Measurements from ENCODE around the gene UBE3D. TPM values are rescaled to one million over a fixed set of nuclear protein-coding genes. Genes with fewer than 3 reads are reported as not detected.

The UBE3D gene
- total and polyA plus RNA-seq, 2 of the 4 experiments (the other 2 are of a cell fraction): 3.2 to 6.3 TPM

- Histone ChIP-seq H3K56ac (ENCODE audit: extremely low read depth, insufficient read depth, low read length) (no peak overlapping the region), H4K8ac (ENCODE audit: low read depth in 2 of 2, low read length in 2 of 2) (no peak overlapping the region), H2BK5ac (ENCODE audit: low read depth, low read length, poor library complexity, severe bottlenecking) (no peak overlapping the region), H4K5ac (ENCODE audit: low read depth, low read length) (no peak overlapping the region), H3K27ac (ENCODE audit: insufficient read depth, low read length) (no peak overlapping the region), H3K27me3 (ENCODE audit: control insufficient read depth, insufficient read depth, low read length) (no peaks in the 10 kb centered on the region), H3K9me1 (ENCODE audit: insufficient read depth, low read length) (no peaks in the 10 kb centered on the region; the same call in 1 of the 2 replicates), H3K9me3 (ENCODE audit: control insufficient read depth, insufficient read depth, low read length) (no peaks in the 10 kb centered on the region), H3K23ac (ENCODE audit: low read depth, low read length) (no peak overlapping the region), H2BK15ac (ENCODE audit: low read depth, low read length) (no peak overlapping the region), H3K36me3 (ENCODE audit: control insufficient read depth, insufficient read depth, low read length) (peaks cover 2% of the 10 kb centered on the region), H3K4me1 (ENCODE audit: control insufficient read depth, insufficient read depth, low read length) (no peaks in the 10 kb centered on the region), H3K14ac (replicated peaks; ENCODE audit: low read depth, low read length) (no peak overlapping the region), H2AFZ (replicated peaks; ENCODE audit: low read length, poor library complexity) (no peak overlapping the region), H2AK9ac (replicated peaks; ENCODE audit: low read depth, low read length, poor library complexity) (no peak overlapping the region), H2AK5ac (ENCODE audit: low read depth, low read length) (no peak overlapping the region), H2BK20ac (ENCODE audit: low read depth, low read length) (no peak overlapping the region), H3K18ac (ENCODE audit: low read depth, low read length) (no peak overlapping the region), H4K20me1 (ENCODE audit: insufficient read depth, low read length) (no peaks in the 10 kb centered on the region), H3K4me3 (ENCODE audit: insufficient read depth, low read depth, low read length) (no peak overlapping the region), H4K91ac (ENCODE audit: insufficient read depth, low read depth, low read length) (no peak overlapping the region), H3K4me2 (ENCODE audit: low read depth, low read length) (no peak overlapping the region), H3K79me1 (ENCODE audit: low read depth in 1 of 2, low read length in 2 of 2) (no peaks in the 10 kb centered on the region), H2BK120ac (ENCODE audit: low read depth, low read length) (no peak overlapping the region), H3K4ac (ENCODE audit: low read depth, low read length) (no peak overlapping the region), H3K9ac (ENCODE audit: low read depth, low read length) (no peak overlapping the region)
- CTCF ChIA-PET: no interaction called here
- no peak for TF ChIP-seq POLR2A (IDR thresholded peaks at IDR 0.05; ENCODE audit: low read depth, low read length)
- no peak for TF ChIP-seq MAZ (IDR thresholded peaks at IDR 0.05; ENCODE audit: borderline replicate concordance, low read depth, low read length)
- no peak for TF ChIP-seq MAFK (IDR thresholded peaks at IDR 0.05; ENCODE audit: low read depth, low read length)
- TF ChIP-seq RCOR1 (IDR thresholded peaks at IDR 0.05; ENCODE audit: insufficient replicate concordance, low read length): no peak
- no peak for TF ChIP-seq NFE2L2 (IDR thresholded peaks at IDR 0.05; ENCODE audit: low read depth, low read length)
- no peak for TF ChIP-seq MXI1 (IDR thresholded peaks at IDR 0.05; ENCODE audit: borderline replicate concordance, low read depth, low read length)
- no peak for TF ChIP-seq RFX5 (IDR thresholded peaks at IDR 0.05; ENCODE audit: low read depth, low read length)
- TF ChIP-seq RAD21 (IDR thresholded peaks at IDR 0.05; ENCODE audit: low read length): no peak
- no peak for TF ChIP-seq CHD1 (IDR thresholded peaks at IDR 0.05; ENCODE audit: low read depth, low read length)
- no peak for TF ChIP-seq FOS (IDR thresholded peaks at IDR 0.05; ENCODE audit: low read depth, low read length)
- TF ChIP-seq, protein P1, sequence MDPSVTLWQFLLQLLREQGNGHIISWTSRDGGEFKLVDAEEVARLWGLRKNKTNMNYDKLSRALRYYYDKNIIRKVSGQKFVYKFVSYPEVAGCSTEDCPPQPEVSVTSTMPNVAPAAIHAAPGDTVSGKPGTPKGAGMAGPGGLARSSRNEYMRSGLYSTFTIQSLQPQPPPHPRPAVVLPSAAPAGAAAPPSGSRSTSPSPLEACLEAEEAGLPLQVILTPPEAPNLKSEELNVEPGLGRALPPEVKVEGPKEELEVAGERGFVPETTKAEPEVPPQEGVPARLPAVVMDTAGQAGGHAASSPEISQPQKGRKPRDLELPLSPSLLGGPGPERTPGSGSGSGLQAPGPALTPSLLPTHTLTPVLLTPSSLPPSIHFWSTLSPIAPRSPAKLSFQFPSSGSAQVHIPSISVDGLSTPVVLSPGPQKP (IDR thresholded peaks at IDR 0.05; ENCODE audit: borderline replicate concordance, low read depth, low read length): no peak
- no peak for TF ChIP-seq BHLHE40 (IDR thresholded peaks at IDR 0.05; ENCODE audit: low read depth, low read length)
- TF ChIP-seq SMC3 (IDR thresholded peaks at IDR 0.05; ENCODE audit: low read depth, low read length): no peak
- no peak for TF ChIP-seq CTCF (conservative IDR thresholded peaks at IDR 0.05; ENCODE audit: low read depth, low read length)
- TF ChIP-seq, protein P2, sequence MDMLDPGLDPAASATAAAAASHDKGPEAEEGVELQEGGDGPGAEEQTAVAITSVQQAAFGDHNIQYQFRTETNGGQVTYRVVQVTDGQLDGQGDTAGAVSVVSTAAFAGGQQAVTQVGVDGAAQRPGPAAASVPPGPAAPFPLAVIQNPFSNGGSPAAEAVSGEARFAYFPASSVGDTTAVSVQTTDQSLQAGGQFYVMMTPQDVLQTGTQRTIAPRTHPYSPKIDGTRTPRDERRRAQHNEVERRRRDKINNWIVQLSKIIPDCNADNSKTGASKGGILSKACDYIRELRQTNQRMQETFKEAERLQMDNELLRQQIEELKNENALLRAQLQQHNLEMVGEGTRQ (IDR thresholded peaks at IDR 0.05; ENCODE audit: low read depth, low read length): no peak
- no peak for TF ChIP-seq CEBPB (IDR thresholded peaks at IDR 0.05; ENCODE audit: low read depth, low read length)
- POLR2A ChIA-PET (ENCODE audit: unreplicated experiment): interaction anchor here (0.6 kb wide), 1 partner anchor 11 kb away, joined by 3 read pairs; no protein-coding TSS in a partner anchor
- ATAC-seq (ENCODE audit: low read depth): no peak
- DNase-seq: no peak
- in situ Hi-C loops (cut with MboI; ENCODE audit: low sequenced_read_pairs) (no loop called here), dilution Hi-C loops (cut with HindIII; ENCODE audit: low sequenced_read_pairs, unreplicated experiment) (no loop called here), intact Hi-C loops (cut with micrococcal nuclease) (no loop called here)
- BruUV-seq (replicated peaks): no TSS peak
- 100% methylated on average over 3 of the region's 7 CpGs; no CpG with 5 or more reads in 1 of the 2 experiments for WGBS, 2 experiments (ENCODE audit: extremely low coverage in 2 of 2, insufficient read length in 1 of 2)
Measured at GRCh38 chr6:83047065-83047754, 18.4 kb downstream of the UBE3D start.

Measured in IMR-90 (cell line).